Uterus (tissue), 2 donors: ENCODE measurements around the gene MAGEB4.

ENCODE experiments used
- POLR2A ChIP-seq, 2 donors: fragments of 450-650 bp; IDR thresholded peaks; one replicate each; pipeline ENCODE4 v1.6.1; 2016; ENCODE audit warnings: antibody characterized with exemption in 2 of 2, mild to moderate bottlenecking in 1 of 2, moderate library complexity in 1 of 2
- TF ChIP-seq, protein P1 (sequence below), 4 experiments: fragments of 200-600 bp in 2 of 4; fragments of 450-650 bp in 2 of 4; sonication (generic) in 2 of 4; IDR thresholded peaks; one replicate each; pipeline ENCODE4 v1.5.1; 2016 to 2019; ENCODE audit warnings: antibody characterized with exemption in 4 of 4, mild to moderate bottlenecking in 2 of 4, moderate library complexity in 1 of 4

DNA sequence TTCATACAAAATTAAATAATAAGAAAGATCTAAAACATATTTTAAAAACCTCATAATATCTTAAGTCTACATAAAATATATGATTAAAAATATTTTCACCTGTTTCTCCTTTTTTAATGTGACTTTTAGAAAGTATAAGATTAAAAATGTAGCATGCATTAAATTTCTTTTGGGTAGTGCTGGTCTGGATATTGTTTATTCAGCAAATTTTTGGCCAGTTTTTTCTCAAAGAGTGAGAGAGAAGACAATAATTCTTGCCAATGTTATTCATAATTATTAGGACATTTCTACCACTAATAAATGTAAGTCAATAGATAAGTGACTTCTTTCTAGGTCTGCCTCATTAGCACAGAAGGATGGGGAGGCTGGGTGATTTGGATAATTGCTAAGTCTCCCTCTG, 19.2 kb downstream of the MAGEB4 start:
- TF ChIP-seq POLR2A (IDR thresholded peaks at IDR 0.05) = no peak
- TF ChIP-seq, protein P1, sequence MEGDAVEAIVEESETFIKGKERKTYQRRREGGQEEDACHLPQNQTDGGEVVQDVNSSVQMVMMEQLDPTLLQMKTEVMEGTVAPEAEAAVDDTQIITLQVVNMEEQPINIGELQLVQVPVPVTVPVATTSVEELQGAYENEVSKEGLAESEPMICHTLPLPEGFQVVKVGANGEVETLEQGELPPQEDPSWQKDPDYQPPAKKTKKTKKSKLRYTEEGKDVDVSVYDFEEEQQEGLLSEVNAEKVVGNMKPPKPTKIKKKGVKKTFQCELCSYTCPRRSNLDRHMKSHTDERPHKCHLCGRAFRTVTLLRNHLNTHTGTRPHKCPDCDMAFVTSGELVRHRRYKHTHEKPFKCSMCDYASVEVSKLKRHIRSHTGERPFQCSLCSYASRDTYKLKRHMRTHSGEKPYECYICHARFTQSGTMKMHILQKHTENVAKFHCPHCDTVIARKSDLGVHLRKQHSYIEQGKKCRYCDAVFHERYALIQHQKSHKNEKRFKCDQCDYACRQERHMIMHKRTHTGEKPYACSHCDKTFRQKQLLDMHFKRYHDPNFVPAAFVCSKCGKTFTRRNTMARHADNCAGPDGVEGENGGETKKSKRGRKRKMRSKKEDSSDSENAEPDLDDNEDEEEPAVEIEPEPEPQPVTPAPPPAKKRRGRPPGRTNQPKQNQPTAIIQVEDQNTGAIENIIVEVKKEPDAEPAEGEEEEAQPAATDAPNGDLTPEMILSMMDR (IDR thresholded peaks at IDR 0.05) = no peak
